ENCODE results near the gene CCK.

Gene CCK

DNA sequence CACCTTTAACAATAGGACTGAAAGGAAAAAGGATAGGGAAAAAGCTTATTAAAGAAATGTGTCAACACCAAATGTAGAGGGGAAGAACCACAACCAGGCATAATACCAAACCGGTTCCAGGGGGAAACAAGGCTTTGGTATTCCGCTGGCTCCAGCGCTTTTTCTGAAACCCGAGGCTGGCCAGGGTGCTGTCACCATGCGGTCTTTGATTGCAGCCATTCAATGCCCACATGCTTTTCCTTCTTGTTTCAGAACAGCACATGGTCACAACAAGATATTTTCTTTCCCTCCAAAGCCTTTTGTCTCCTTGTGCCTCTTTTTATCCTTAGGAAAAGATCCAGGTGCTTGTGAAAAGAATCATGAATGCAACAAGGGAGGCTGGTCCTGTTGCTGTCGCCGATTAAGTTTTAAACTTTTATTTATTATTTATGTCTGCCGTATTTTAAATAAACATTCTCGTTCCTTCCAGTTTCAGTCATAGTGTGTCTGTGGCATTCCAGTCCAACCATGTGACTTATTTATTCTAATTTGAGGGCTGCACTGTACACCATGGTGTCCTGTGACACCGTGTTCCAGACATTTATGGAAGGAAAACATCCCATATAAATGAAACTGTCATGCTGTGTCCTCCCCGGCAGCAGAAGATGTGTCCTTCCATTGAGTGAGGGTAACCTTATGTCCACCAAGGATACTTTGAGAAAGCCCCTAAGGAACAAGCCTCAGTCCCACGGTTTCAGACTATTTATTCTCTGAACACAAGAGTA, 41.1 kb downstream of the CCK start:
- no peak for DNase-seq

DNA sequence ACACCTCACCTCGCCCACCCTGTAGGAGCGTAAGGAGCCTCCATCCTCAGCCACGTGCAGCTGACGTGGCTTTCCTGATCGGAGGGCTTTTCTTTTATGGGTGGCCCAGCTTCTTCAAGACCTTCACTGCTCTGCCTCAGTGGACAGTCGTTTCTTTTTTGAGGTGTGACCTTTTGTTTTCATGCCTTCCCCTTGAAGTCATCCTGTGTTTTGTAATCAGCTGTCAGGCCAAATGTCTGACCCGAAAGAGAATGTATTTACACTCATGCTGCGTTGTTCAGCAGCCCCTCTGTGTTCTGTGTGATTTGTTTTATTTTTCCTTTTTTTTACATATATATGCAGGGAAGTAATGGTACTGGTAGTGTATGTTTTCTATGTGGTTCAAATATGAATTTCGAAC, 41.8 kb downstream of the CCK start:
- no peak for DNase-seq

DNA sequence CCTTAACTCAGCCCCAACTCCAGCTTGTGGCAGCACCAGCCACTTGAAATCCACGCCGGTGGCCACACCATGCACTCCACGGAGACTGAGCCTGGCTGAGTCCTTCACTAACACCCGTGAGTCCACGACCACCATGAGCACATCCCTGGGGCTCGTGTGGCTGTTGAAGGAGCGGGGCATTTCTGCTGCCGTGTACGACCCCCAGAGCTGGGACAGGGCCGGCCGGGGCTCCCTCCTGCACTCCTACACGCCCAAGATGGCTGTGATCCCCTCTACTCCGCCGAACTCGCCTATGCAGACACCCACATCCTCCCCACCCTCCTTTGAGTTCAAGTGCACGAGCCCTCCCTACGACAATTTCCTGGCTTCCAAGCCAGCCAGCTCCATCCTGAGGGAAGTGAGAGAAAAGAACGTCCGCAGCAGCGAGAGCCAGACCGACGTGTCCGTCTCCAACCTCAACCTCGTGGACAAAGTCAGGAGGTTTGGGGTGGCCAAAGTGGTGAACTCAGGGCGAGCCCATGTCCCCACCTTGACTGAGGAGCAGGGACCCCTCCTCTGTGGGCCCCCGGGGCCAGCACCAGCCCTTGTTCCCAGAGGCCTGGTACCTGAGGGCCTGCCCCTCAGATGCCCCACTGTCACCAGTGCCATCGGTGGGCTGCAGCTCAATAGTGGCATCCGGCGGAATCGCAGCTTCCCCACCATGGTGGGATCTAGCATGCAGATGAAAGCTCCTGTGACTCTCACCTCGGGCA, 42.9 kb downstream of the CCK start:
- no peak for DNase-seq

DNA sequence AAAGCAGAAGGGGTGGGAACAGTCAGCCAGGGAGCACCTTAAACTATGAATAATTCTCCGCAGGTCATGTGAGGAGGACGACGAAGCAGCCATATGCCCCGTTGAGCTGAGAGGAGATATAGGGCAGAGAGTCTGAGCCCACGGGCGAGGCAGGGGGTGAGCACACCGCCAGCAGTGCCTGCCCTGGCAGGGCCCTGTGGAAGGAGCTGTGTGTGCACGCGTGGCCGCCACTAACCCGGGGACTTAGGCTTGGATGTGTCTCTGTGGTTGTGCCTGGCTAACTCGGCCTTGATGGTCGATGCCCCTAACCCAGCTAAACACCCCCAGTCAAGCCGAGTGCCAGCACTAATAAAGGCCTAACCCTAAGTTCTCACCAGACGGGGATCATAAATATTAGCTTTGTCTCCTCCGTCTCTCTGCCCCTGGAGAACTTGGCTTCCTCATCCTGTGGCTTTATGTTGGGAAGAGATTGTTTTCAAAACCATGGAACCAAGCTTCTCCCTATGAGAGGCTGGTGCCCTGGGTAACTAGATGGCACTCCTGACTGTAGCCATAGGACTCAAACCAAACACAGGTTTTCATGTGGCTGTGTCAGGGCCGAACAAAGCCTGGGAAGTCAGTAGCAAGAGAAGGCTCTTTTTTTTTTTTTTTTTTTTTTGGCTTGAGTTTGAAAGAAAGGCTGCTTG, 45.4 kb downstream of the CCK start:
- no peak for DNase-seq

DNA sequence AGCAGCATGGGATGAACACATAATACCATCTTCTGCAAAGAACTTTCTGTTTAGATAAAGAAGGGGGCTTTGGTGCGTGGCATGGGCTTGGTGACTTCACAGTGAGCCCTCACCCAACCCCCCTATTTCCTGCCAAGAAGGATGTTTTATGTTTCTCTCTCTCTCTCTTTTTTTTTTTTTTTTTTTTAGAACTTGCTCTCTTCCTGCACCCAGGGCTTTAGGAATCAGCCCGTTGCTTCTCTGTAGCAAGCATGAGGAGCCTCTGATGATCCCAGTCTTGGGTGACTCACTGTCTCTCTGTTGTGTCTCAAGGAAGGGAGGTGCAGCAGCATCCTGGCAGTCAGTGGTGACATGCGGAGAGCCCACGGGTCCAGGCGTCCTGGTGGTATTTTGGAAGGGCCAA, 49.1 kb downstream of the CCK start:
- peak; percentile 6 for DNase-seq

DNA sequence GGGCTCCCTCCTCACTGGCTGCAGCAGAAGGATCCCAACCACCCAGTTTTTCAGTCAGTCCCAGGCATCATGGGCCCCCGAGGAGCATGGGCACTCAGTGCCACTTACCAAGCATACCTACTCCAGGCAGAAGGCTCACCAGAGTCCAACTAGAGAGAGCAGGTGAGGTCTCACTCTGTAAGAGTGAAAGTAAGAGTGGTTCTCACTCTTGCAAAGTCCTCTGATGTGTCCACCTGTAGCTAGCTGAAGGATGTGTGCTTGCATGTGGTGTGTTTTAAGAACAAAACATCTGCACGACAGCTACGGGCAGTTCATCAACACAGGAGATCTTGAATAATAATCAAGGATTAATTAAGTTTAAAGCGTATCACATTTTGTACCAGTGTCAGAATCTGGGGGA, 49.7 kb downstream of the CCK start:
- no peak for DNase-seq

DNA sequence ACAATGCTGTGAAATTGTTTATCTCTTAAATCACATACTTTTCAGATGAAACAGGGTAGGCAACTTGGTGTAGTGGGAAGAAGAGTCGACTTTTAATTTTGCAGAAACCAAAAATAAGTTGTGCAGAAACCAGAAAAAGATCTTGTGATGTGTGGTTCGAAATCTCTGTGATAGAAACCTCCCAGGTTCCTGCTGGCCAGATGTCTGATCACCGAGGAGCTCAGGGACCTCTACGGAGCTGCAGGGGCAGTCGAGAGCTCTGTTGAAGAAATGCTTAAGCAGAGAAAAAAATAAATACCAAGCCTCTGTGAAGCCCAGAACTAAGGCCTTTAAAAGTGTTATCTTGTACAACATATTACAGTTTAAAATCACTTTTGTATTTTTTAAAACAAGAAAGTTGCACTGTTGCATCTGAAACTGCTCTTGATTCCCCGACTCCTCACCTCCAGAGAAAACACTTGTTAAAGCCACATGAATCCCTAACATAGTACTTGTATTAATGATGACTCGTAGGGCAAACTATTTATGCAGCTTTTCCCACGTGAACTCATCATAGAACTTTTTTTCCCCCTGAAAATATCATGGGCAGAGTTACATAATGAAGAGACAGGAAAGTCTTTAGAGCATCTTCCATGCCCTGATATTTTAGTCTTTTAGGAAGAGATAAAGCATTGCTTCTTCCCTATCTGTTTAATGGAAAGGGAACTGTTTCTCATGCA, 51.3 kb downstream of the CCK start:
- no peak for DNase-seq

DNA sequence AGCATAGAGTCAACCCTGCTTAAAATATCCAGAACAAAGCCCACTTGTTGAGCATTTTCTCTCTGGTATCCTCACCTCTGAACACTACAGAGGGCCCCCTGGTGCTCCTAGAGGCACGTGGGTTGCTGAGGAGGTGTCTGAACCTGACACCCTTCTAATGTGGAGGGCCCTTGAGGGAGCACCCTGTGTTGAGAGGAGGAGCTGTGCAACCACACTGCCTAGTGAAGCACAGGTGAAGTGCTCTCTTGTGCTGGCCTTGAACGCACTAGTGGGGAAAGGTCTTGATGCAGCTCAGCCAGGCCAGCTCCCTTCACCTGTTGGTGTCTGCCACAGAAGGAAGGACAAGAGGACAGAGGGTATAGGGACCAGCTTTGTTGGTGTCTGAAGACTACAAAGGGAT, 51.9 kb downstream of the CCK start:
- no peak for DNase-seq

DNA sequence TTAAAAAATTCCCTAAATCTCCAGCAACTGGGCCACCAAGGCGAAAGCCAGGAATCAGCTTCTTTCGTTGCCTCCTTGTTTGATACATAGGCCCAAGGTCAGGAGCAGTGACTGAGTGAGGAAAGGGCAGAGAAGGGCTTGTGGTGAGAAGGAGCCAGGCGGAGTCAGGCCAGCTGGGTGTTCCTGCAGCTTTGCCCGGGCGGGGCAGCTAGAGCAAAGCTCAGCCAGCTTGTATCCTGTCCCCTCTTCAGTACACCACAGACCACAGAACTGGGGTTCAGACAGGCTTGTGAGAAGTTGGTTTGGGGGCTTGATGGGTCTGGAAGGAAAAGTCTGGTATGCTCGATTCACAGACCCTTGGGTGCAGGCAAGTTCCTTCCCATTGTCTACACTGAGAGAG, 52.6 kb downstream of the CCK start:
- peak; percentile 81 for DNase-seq

DNA sequence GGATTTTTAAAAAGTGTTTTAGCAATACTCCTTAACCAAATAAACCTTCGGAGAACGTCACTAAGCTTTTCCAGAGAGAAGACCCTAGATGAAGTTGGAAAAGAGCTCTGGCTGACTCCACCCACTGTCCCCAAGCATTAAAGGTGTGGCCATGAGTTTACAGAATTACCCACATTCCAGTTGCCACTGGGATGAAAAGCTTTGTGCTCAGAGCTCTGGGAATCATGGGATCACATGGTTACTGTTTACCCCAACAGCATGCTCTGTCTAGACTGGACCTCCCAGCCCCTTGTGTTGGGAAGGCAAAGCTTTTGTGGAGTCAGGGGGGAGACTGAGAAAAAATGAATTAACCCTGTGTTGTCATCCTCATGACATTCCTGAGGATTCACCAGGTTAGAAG, 55.3 kb downstream of the CCK start:
- DNase-seq: no peak

DNA sequence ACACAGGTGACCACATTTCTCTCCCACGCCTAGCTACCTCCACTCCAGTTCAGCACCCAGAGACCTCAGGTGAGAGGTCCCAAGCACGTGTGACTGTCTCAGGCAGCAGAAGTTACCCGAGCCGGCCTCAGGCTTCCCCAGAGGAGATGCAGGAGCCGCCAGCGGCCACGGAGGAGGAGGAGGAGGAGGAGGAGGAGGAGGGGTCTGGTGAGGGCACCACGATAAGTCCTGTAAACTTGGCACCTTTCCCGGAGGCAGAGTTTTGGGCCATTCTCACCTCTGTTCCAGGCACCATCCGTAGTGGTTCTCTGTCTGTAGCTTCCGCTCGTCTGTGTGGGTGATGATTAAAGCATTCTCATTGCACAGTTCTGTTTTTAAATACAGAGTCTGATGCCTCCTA, 56.1 kb downstream of the CCK start:
- no peak for DNase-seq
